GM21367 (cell line): ENCODE results near the gene ZNF816.
"Not testable (repeated sequence)": the region's sequence is repeated elsewhere in the genome, so short reads cannot be mapped to it uniquely, and the experiment has no call there.

Experiments used
- ATAC-seq: cut with Tn5 transposase; IDR thresholded peaks from one replicate; pipeline ENCODE4 v1.9.1; 2021; ENCODE audit not compliant: unreplicated experiment

ZNF816 gene

DNA sequence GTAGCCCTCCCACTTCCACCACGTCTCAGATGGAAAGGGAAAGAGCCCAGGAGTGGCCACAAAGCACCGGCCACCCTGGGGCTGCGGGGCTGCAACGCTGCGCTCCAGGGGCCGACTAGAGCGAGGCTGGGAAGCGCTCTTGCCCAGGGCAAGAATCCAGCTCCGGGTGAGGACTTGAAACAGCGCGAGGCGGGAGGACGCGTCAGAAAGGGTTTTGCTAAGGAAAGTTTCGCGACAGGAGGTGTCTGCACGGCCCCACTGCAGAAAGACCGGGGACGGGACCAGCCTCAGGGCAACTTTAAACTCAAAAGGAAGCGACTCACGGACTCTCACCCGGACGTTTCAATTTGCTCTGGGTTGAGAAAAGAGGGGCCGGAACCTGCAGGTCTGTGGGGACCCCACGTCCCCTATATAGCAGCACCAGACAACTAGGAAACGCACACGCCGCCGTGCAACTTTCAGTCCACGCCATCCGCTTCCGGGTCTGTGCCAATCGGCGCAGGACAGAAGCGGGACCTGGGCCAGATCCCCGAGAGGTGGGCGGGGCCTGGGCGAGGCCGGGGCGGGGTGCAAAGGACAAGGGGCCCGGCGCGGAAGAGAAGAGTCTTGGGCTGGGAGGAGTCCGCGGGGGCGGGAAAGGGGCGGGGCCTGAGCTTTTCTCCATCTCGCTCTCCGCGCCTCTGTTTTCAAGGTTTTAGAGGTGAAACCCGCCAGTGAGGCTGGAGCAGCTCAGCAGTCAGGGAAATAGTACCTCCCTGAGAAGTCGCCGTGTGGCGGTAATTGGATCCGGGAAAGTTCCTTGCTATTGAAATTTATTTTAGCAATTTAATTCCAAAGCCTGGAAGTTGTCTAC, at the start of gene ZNF816:
Gene ZNF816, minus strand, starts transcription at position 488 of the 853 bp plus-strand sequence. CDS start 6,792 bp downstream, outside the sequence.
- peak; percentile 79 for ATAC-seq

DNA sequence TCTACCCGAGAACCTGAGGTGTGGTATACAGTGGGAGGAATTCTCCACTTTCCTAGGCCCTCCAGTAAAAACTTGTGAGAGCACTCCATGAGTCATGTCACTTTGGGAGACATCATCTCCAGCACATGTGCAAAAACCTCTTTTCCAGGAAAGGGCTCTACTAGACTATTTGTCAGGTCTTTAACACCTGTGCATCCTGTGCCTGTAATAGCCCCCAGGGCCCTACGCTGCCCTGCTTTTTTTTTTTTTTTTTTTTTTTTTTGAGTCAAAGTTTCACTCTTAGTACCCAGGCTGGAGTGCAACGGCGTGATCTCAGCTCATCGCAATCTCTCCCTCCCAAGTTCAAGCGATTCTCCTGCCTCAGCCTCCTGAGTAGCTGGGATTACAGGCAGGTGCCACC, 49.3 kb upstream of the ZNF816 start:
- ATAC-seq = no peak

DNA sequence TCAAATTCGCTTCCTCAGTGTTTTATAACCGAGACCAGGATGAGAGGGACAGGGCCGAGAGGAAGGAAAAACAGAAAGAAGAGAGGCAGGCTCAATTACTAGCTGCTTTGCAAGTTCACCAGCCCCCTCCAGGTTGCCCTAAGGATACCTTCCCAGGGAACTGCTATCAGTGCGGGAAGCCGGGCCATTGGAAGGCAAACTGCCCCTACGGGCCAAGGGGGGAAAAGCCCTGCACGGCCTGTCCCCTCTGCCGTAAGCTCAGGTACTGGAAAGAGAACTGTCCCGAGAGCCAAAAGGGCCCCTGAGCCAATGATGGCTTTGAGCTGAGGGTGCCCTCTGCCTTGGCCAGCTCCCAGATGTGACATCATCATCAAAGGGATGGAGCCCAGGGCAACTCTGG, 47.8 kb upstream of the ZNF816 start:
- no peak for ATAC-seq

GRCh38 chr19:53008061-53008778, 45.5 kb upstream of the ZNF816 start:
- no peak for ATAC-seq

DNA sequence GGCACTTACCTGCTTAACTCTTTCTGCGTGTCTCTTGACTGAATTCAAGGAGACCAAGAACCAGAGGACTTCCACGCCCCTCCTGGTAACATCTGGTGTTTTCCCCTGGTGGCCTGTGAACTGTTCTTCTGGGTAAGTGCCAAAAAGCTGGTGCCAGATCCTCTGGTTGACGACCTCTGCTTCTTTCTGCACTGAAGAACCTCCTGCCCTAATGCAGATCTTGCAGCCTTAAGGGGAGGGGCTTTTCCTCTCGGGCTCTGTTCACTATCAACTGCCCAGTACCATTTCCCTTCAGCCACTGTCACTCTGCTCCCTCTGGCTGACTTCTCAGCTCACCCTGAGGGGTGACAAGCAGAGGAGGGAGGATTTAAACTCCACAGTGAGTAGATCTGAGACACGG, 44.9 kb upstream of the ZNF816 start:
- ATAC-seq = no peak

DNA sequence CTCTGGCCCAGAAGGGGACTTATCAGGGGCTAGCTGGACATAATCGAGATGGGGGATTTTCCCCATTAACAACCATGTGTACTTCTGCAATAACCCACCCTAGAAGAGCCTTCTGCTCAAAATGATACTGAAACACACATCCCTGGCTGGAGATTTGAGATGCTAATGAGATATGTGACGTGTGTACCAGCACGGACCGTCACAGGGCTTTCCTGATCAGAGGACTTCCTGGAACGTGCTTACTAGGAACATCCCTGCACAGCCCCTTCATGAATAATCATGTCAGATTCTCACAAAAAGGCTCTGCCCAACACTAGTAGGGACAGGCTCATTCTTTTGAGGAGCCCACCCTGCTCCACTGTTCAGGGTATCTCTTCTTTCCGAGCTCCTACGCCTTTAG, 44.5 kb upstream of the ZNF816 start:
- no peak for ATAC-seq

GRCh38 chr19:53004242-53004641, 41.6 kb upstream of the ZNF816 start:
- ATAC-seq = no peak

DNA sequence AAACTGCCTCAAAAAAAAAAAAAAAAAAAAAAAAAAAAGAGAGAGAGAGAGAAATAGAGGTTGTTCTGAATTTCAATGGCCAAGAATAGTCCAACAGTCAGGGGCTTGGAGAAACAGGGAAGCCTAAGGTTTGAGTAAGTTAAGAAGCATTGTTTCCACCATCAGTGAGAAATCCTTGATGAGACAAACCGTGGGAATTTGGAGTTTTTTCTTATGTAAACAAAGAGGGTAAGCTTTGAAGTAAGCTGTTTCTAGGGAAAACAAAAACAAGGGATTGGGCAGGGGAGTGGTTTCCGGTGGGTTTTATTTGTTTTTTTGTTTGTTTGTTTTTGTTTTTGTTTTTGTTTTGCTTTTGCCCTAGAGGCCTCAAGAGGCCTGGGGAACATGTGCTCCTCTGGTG, 39.8 kb upstream of the ZNF816 start:
- ATAC-seq = no peak

DNA sequence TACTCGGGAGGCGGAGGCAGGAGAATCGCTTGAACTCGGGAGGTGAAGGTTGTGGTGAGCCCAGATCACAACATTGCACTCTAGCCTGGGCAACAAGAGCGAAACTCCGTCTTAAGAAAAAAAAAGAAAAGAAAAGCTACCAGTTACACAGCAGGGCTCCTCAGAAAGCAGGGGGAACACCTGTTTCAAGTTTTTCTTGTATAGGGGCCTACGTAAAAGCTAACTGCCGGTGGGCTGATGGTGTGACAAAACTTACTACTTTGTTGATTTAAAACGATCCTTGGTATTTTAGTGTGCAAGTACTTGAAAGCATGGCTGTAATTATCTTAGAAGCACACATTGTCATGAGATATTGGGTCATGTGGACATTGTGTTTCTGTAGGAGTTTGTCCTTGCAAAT, 35.3 kb upstream of the ZNF816 start:
- no peak for ATAC-seq

GRCh38 chr19:52995711-52996110, 33.0 kb upstream of the ZNF816 start:
- no peak for ATAC-seq

- ATAC-seq = no peak
Measured at GRCh38 chr19:52993342-52994178, 30.9 kb upstream of the ZNF816 start.

DNA sequence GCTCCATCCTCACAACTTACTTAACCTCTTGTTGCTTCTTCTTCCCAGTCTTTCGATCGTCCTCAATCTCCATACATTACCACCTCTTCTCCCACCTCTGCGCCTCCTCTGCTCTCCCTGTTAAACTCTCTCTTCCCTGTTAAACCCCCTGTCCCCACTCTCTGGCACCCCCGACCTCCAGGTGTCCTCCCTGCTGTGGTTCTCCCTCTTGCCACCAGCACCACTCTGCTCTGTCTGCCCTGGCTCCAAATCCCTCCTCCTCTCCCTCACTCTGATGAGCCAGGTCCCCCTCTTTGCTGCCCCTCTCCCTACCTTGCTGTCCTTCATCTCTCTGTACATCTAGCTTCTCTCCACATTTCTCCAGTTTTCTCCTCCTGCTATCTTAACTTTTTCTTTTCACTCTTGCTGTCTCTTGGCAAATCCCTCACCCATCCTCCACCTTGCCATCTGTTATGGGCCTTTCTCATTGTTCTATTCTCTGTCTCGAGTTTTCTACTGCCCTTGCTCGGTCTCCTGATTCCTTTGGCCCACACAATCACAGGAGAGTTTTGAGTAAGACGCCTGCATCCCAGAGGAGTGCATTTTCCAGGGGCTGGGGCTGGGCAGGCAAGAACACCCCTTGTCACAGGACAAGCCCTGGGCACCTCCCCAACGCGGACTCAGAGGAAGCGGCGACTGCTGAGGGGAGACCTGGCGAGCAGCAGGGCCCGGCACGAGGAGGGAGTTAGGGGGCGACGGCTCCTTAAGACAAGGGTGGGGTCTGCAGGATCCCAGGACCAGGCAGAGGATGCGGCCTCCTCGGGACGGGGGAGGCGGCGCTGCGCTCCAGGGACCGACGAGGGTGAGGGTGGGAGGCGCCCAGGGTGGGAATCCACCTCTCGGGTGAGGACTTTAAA, 29.7 kb upstream of the ZNF816 start:
- no peak for ATAC-seq

GRCh38 chr19:52991484-52991883, 28.8 kb upstream of the ZNF816 start:
- ATAC-seq = no peak

GRCh38 chr19:52990759-52991418, 28.2 kb upstream of the ZNF816 start:
- ATAC-seq = no peak

DNA sequence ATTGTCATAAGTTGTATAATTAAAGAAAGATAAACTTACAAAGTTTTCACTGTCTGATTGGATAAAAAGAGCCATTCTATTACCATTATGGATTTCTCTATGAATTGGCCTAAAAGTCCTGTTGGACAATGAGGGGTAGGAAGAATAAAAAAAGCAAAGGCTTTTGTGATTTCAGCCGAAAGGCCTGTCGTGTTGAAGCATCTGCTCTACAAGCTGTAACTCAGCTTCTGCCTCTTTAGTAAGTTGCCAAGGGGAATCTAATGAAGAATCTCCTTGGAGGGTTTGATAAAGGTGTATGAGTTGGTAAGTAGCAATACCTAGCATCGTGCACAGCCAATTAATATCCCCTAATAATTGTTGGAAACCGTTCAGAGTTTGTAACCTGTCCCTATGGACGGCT, 25.8 kb upstream of the ZNF816 start:
- no peak for ATAC-seq

DNA sequence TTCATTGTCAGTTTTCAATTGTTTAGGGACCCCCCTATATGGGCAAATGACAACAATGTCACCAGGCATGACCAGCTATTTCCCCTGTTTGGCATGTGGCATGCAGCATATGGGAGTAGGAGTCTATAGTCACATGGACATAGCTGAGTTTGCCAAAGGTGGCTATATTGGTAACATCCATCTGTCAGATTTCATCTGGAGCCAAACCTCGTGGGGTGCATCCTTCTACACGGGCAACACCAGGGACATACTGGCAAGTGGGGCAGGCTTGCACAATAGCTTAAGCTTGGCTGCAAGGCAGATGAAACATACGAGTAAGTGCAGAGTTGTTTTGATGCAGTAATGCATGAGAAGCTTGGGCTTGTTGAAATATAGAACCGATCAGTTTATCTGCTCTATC, 24.5 kb upstream of the ZNF816 start:
- no peak for ATAC-seq

- not testable (repeated sequence) for ATAC-seq
Measured at GRCh38 chr19:52983167-52983566, 20.5 kb upstream of the ZNF816 start.

- no peak for ATAC-seq
Measured at GRCh38 chr19:52981329-52981728, 18.6 kb upstream of the ZNF816 start.

DNA sequence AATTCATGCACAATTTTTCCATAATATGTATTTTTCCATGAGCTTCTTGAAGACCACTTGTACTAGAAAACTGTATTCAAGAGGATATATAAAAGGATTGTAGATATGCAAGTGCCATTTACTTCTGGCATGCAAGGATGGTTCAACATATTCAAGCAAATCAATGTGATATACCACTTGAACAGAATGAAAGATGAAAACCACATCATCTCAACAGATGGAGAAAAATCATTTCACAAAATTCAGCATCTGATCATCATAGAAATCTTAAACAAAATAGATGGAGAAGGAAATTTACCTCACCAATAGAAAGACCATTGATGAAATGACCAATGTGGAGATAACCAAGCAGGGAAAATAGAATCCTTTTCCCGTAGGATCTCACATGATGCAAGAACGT, 5.1 kb upstream of the ZNF816 start:
- no peak for ATAC-seq

GRCh38 chr19:52963247-52963618, 552 bp upstream of the ZNF816 start:
- ATAC-seq = no peak
